ENCODE data around the gene DSG1. TPM values are rescaled to one million over a fixed set of nuclear protein-coding genes. Genes with fewer than 3 reads are reported as not detected.

DSG1 gene

DNA sequence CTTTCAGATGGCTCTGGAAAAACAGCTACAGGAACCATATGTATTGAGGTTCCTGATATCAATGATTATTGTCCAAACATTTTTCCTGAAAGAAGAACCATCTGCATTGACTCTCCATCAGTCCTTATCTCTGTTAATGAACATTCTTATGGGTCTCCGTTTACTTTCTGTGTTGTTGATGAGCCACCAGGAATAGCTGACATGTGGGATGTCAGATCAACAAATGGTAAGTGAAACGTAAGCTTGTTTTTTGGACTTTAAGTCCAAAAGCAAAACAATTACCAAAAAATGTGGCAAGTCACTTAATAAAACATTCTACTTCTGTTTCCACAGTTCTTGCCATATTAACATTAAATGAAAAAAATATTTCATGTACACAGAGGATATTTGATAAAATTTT lies 85.4 kb downstream of the DSG1 start:
- H2BK12ac ChIP-seq (ENCODE audit: low read length): no peak overlapping the region
- H3K23ac ChIP-seq (ENCODE audit: low read depth, low read length, poor library complexity): no peak overlapping the region
- no peaks in the 10 kb centered on the region for H3K4me1 ChIP-seq (ENCODE audit: control insufficient read depth in 2 of 2, insufficient read depth in 1 of 2, low read depth in 1 of 2, low read length in 2 of 2)
- no peak overlapping the region for H3K18ac ChIP-seq (ENCODE audit: low read length)
- no peak overlapping the region for H2BK120ac ChIP-seq (ENCODE audit: low read depth, low read length)
- H2BK15ac ChIP-seq (ENCODE audit: low read length): no peak overlapping the region
- no peak overlapping the region for H2BK5ac ChIP-seq (ENCODE audit: low read length)
- H3K79me1 ChIP-seq (ENCODE audit: low read depth, low read length): no peaks in the 10 kb centered on the region
- H3K4me2 ChIP-seq (ENCODE audit: insufficient read depth, low read length, poor library complexity, severe bottlenecking): no peak overlapping the region
- H2AFZ ChIP-seq (ENCODE audit: low read length): no peak overlapping the region
- no peak overlapping the region for H4K91ac ChIP-seq (ENCODE audit: low read depth, low read length, poor library complexity)
- no peak overlapping the region for H2AK5ac ChIP-seq (ENCODE audit: low read depth, low read length)
- no CpG with 5 or more reads among the region's 2 CpGs for WGBS, 2 donors (ENCODE audit: extremely low coverage in 2 of 2, insufficient read length in 2 of 2, insufficient replicate concordance in 1 of 2)
- no peak for DNase-seq (ENCODE audit: low spot score)
- no peak overlapping the region for H3K14ac ChIP-seq (ENCODE audit: low read length)
- H3K9ac ChIP-seq (ENCODE audit: low read depth, low read length, poor library complexity): no peak overlapping the region
- no peak overlapping the region for H3K4me3 ChIP-seq (ENCODE audit: low read length in 2 of 2)
- no peak overlapping the region for H3K27ac ChIP-seq (replicated peaks; ENCODE audit: low read length)
- no peaks in the 10 kb centered on the region for H3K27me3 ChIP-seq (ENCODE audit: control insufficient read depth in 3 of 3, insufficient read depth in 3 of 3, low read depth in 1 of 3, low read length in 3 of 3)
- no peak overlapping the region for H4K8ac ChIP-seq (ENCODE audit: low read depth, low read length)
- no peaks in the 10 kb centered on the region for H3K9me3 ChIP-seq (replicated peaks in 1 of 2; ENCODE audit: control insufficient read depth in 2 of 2, insufficient read depth in 1 of 2, low read depth in 1 of 2, low read length in 2 of 2)
- H3K4ac ChIP-seq (ENCODE audit: low read length): no peak overlapping the region
- no peaks in the 10 kb centered on the region for H3K36me3 ChIP-seq (replicated peaks in 1 of 2; ENCODE audit: control insufficient read depth in 2 of 2, insufficient read depth in 2 of 2, low read length in 2 of 2)

Small RNA genes lying within 50 kb of the gene (small RNA-seq; reads per million reads assigned to genes)
- gene RF00019 (ENCODE audit: insufficient read depth) (not detected), gene RNU6-167P (ENCODE audit: insufficient read depth) (not detected)
